ENCODE measurements around the gene DMBX1. TPM values are rescaled to one million over a fixed set of nuclear protein-coding genes. Genes with fewer than 3 reads are reported as not detected.

The DMBX1 gene
- 5.4 and 9.4 TPM in 2 replicates for total RNA-seq (2011; cell fraction: chromatin; rRNA removed; ENCODE audit: low replicate concordance)
- 7.1 and 8.2 TPM in 2 replicates for total RNA-seq (2011; cell fraction: nucleolus; rRNA removed)
- 7.4 and 7.9 TPM in 2 replicates for total RNA-seq (2011; cell fraction: nucleoplasm; rRNA removed)
- total RNA-seq (2014; rRNA removed), result 0.86 and 1.2 TPM in 2 replicates
- 0.55 and 0.64 TPM in 2 replicates for total RNA-seq (2014; rRNA removed; fragmentation: Illumina TruSeq; extraction: Trizol)
- total RNA-seq (2015; rRNA removed; fragmentation: Illumina TruSeq; extraction: Trizol), result 0.79 and 1.0 TPM in 2 replicates
- 2.5 and 3.8 TPM in 2 replicates for total RNA-seq (2021)
- 4.3 and 10.7 TPM in 2 replicates for polyA plus RNA-seq (2011; rRNA removed)
- 5.9 and 9.6 TPM in 2 replicates for polyA plus RNA-seq (2011; cell fraction: cytosol; rRNA removed)
- 16.2 and 16.5 TPM in 2 replicates for polyA plus RNA-seq (2011; cell fraction: nucleus; rRNA removed)
- polyA plus RNA-seq (2012), result 2.5 and 4.8 TPM in 2 replicates
- polyA plus RNA-seq (2014; fragmentation: Illumina TruSeq; extraction: Trizol), result 1.6 and 2.4 TPM in 2 replicates
- polyA plus RNA-seq (2014; fragmentation: Nextera tagmentation; extraction: Ambion mirVana), result under 1 TPM; 0.25 to 0.37 TPM
- 2.3 and 3.4 TPM in 2 replicates for polyA plus RNA-seq (2014; rRNA removed)
- polyA minus RNA-seq (2011; rRNA and poly(A)+ RNA removed), result 2.5 and 3.5 TPM in 2 replicates
- polyA minus RNA-seq (2011; cell fraction: cytosol; rRNA and poly(A)+ RNA removed), result 1.7 and 6.7 TPM in 2 replicates
- 1.9 and 3.8 TPM in 2 replicates for polyA minus RNA-seq (2011; cell fraction: nucleus; rRNA and poly(A)+ RNA removed)
- Bru-seq, nascent RNA, result percentile 48 among the genes with signal in this experiment
- percentile 46 among the genes with signal in this experiment for BruChase-seq, experiment 1, labeled RNA remaining after a 2-hour chase
- percentile 50 among the genes with signal in this experiment for BruChase-seq, experiment 2, labeled RNA remaining after a 6-hour chase
- long read RNA-seq, experiment 1, partial matches to known transcripts, result 3 of 7 reads
- long read RNA-seq, experiment 1, other reads (novel, unspliced or antisense), result 3 of 7 reads
- long read RNA-seq, experiment 2, partial matches to known transcripts, result 0 of 3 reads
- long read RNA-seq, experiment 2, other reads (novel, unspliced or antisense), result 2 of 3 reads
- long read RNA-seq, experiment 3, result 0 reads

DNA sequence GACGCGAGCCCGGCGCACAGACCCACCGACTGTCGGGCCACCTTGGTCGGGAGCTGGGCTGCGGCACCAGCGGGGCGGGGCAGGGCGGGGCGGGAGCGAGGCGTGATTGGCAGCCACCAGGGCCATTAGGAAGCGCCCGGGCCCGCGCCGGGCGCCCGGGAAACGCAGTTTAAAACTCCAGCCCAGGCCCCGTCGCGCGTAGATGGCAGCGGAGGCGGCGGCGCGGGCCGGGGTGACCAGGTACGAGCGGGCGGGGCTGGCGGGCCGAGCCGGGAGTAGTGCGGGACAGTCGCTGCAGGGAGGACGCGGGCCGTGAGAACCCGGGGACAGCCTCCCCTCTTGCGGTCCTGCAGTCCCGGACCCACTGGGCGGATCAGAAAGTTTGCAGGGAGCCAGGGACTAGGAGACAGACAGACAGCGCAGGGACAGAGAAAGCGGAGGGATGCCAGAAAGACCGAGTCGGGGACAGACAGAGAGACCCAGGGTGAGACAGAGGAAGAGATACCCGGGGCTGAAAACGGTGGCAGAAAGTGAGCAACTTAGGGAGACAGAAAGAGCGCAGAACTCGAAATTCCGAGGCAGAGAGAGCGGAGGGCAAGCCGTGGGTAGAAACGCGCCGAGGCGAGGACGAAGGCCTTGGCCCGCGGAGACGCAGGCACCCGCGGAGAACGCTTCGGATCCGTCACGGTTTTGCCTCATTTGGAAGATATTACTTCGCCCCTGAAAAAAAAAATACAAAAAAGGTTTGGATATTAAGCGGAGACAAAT, at the start of gene DMBX1:
TSS of gene DMBX1 (plus strand) at position 199 of the 768 bp plus-strand sequence. CDS start 17,175 bp downstream, outside the sequence.
- intact Hi-C loops (cut with micrococcal nuclease) (no loop called here), in situ Hi-C loops (cut with MboI) (no loop called here)
- ChIA-PET POLR2A (no interaction called here), CTCF (ENCODE audit: low intra/inter-chr PET ratio) (no interaction called here)
- peak; percentile 80 to 95 (median 91) for DNase-seq (ENCODE audit: extremely low read depth in 1 of 4, low spot score in 3 of 4)
- peak; percentile 87 for ATAC-seq
- Histone ChIP-seq H3K4me3 (peak within 1 kb of the TSS; percentile 52), H3K27me3 (ENCODE audit: control insufficient read depth in 2 of 2, insufficient read depth in 2 of 2, low read length in 2 of 2) (no peaks in the 10 kb centered on the region), H2AFZ (ENCODE audit: low read depth, low read length) (peak within 1 kb of the TSS; percentile 86), H3K9ac (ENCODE audit: insufficient read depth in 1 of 2, low read depth in 2 of 2, low read length in 2 of 2) (peak within 1 kb of the TSS; percentile 49 to 85), H3K27ac (ENCODE audit: extremely low read depth, low read depth, low read length) (no peak within 1 kb of the TSS), H3K4me2 (ENCODE audit: insufficient read depth, low read length) (peak within 1 kb of the TSS; percentile 80), H3K36me3 (ENCODE audit: control insufficient read depth, insufficient read depth, low read length) (no peaks in the 10 kb centered on the region), H3K4me1 (replicated peaks in 1 of 2; ENCODE audit: control insufficient read depth in 2 of 2, insufficient read depth in 2 of 2, low read length in 2 of 2) (peaks cover 5 to 66% of the 10 kb centered on the region in 2 experiments), H3K9me1 (ENCODE audit: control insufficient read depth, insufficient read depth, low read length) (no peaks in the 10 kb centered on the region), H4K20me1 (replicated peaks; ENCODE audit: control insufficient read depth, insufficient read depth, low read length) (no peaks in the 10 kb centered on the region), H3K79me2 (ENCODE audit: control insufficient read depth, insufficient read depth, low read length) (no peaks in the 10 kb centered on the region), H3K9me3 (replicated peaks; ENCODE audit: control insufficient read depth, insufficient read depth, low read depth, low read length) (no peaks in the 10 kb centered on the region)
- 46% methylated on average over 56 of the region's 74 CpGs for WGBS (ENCODE audit: insufficient coverage, low coverage, missing lambda C conversion rate)
- no peak for FAIRE-seq
- BruUV-seq (replicated peaks), result TSS peak; percentile 63
- TF ChIP-seq ZNF282 (CRISPR knock-in tag; IDR thresholded peaks at IDR 0.05) (no peak), ATF1 (CRISPR knock-in tag; IDR thresholded peaks at IDR 0.05) (0 out of 2 replicates have a peak, but pooled peaks have one; percentile 15), ATF1 (tag; IDR thresholded peaks at IDR 0.05) (peak; percentile 65), CREB1 (IDR thresholded peaks at IDR 0.05) (peak; percentile 74; the same call in 1 of the 2 replicates), CREB1 (CRISPR knock-in tag; IDR thresholded peaks at IDR 0.05) (peak; percentile 71; the same call in 1 of the 2 replicates), CXXC5 (CRISPR knock-in tag; IDR thresholded peaks at IDR 0.05) (peak; percentile 89), ZZZ3 (IDR thresholded peaks at IDR 0.05) (no peak), ZBTB17 (CRISPR knock-in tag; IDR thresholded peaks at IDR 0.05) (no peak), ZBTB49 (CRISPR knock-in tag; IDR thresholded peaks at IDR 0.05; ENCODE audit: borderline replicate concordance) (no peak)
- TF ChIP-seq, protein P1, sequence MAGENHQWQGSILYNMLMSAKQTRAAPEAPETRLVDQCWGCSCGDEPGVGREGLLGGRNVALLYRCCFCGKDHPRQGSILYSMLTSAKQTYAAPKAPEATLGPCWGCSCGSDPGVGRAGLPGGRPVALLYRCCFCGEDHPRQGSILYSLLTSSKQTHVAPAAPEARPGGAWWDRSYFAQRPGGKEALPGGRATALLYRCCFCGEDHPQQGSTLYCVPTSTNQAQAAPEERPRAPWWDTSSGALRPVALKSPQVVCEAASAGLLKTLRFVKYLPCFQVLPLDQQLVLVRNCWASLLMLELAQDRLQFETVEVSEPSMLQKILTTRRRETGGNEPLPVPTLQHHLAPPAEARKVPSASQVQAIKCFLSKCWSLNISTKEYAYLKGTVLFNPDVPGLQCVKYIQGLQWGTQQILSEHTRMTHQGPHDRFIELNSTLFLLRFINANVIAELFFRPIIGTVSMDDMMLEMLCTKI (IDR thresholded peaks at IDR 0.05; ENCODE audit: partially characterized antibody), result no peak
